Midbrain (tissue), 1 donor: ENCODE measurements around the gene UTP4.
"Not testable (repeated sequence)": the region's sequence is repeated elsewhere in the genome, so short reads cannot be mapped to it uniquely, and the experiment has no call there.

Experiments
- DNase-seq: peaks from one replicate; lab custom pipeline; 2025; lab: John Stamatoyannopoulos, UW

The UTP4 gene

DNA sequence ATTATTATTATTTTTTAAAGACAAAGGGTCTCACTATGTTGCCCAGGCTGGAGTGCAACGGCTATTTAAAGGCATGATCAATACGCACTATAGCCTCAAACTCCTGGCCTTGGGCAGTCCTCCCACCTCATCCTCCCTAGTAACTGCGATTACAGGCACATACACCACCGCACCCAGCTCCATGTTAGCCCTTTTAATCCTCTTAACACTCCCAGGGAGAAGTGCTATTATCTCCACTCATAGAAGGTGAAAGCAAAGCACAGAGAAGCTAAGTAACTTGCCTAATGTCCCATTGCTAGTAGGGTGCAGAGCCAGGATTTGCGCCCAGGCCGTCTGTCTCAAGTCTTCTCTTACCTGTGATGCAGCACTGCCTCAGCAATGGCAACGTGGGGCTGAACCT is 22.0 kb upstream of the UTP4 start:
- no peak for DNase-seq

DNA sequence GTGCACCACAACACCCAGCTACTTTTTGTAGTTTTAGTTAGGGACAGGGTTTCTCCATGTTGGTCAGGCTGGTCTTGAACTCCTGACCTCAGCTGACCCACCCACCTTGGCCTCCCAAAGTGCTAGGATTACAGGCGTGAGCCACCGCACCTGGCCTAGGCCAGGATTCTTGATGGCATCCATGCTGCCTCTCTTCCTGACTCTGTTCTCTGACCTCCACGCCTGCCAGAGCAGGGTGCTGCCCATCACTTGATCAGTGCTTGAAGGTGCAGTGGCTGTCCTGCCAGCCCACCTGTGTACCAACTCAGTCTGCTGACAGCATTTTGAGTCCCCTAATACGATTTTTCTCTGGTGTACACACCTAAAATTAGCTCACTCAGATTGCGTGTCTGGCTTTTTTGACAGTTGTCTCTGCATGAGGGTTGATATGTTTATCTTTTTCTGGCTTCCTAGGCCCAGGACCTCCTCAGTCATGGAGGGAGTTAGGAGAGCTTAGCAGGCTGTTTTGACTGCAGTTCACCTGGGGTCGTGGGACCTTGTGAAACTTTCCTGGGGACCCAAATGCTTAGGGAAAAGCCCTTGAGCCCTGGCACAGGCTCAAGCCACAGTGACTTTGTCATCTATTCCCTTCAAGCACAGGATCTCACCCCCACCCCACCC is 21.1 kb upstream of the UTP4 start:
- no peak for DNase-seq

DNA sequence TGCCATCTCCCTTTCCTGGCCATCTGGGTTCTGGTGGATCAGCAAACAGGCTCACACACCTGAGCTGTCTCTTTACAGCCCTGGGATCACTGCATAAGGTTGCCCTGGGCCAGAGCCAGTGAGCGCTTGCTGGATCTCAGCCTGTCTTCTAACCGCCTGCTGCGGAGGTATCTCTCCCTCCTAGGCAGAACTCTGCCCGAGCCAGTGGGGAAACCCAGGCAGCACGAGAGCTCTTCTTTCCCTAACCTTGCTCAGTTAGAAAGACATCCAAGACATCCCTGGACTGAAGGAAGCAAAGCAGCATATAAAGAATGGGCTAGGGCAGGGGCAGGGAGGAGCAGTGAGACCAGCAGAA is 20.6 kb upstream of the UTP4 start:
- no peak for DNase-seq

DNA sequence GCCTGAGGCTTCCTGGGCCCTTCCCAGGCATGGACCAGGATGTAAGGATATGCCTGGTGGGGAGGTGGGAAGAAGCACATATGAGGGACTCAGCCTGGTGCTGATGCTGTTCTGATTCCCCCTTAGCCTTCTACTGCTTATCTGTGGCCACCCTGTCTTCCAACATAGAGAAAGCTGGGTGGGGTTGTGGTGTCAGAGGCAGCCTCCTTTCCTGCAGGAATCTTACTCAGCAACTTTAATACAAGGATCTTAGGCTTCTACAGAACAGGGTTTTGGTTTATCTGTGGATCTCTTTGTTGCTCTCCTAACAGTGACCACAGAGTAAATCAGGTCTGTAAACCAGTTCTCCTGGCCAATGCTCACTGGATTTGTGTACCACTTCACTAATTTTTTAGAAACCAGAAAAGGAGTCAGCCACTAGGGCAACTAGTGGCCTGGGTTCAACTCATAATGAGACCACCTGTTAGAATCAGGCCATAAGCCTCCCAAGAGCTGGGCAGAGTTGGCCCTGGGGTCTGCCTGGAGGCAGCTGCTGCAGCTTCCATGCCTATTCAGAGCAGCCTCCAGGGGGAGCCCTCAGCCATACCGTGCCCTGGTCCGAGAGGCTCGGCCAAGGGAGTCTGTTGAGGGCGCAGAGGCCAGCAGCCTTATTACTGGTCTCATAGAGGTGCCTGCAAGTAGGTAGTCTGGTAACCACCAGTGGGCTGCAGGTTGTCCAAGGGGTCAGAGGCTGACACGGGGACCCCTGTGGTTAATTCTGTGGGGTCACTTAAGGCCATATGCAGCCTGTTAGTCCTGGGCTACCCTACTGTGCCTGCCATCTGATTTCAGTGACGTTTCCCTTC is 19.9 kb upstream of the UTP4 start:
- DNase-seq: no peak

DNA sequence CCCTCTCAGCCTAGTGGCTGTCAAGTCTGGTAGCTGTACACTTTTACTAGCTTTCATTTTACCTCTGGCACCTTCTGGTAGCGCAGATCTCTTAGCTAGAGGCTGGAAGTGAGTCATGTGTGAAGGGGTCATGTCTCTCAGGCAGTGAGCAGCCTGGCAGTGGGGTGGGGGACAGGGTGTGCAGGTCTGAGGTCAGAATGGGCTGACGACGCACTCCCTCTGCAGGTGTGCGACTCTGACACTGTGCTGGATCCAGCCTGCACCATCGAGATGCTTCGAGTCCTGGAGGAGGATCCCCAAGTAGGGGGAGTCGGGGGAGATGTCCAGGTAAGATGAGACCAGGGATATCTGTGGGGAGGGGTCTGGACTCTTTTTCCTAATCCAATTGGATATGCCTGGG is 19.2 kb upstream of the UTP4 start:
- no peak for DNase-seq

DNA sequence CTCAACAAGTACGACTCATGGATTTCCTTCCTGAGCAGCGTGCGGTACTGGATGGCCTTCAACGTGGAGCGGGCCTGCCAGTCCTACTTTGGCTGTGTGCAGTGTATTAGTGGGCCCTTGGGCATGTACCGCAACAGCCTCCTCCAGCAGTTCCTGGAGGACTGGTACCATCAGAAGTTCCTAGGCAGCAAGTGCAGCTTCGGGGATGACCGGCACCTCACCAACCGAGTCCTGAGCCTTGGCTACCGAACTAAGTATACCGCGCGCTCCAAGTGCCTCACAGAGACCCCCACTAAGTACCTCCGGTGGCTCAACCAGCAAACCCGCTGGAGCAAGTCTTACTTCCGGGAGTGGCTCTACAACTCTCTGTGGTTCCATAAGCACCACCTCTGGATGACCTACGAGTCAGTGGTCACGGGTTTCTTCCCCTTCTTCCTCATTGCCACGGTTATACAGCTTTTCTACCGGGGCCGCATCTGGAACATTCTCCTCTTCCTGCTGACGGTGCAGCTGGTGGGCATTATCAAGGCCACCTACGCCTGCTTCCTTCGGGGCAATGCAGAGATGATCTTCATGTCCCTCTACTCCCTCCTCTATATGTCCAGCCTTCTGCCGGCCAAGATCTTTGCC is 18.0 kb upstream of the UTP4 start:
- no peak for DNase-seq

DNA sequence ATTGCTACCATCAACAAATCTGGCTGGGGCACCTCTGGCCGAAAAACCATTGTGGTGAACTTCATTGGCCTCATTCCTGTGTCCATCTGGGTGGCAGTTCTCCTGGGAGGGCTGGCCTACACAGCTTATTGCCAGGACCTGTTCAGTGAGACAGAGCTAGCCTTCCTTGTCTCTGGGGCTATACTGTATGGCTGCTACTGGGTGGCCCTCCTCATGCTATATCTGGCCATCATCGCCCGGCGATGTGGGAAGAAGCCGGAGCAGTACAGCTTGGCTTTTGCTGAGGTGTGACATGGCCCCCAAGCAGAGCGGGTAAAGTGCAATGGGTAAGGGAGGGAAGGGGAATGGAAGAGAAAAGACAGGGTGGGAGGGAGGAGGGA is 17.5 kb upstream of the UTP4 start:
- no peak for DNase-seq

DNA sequence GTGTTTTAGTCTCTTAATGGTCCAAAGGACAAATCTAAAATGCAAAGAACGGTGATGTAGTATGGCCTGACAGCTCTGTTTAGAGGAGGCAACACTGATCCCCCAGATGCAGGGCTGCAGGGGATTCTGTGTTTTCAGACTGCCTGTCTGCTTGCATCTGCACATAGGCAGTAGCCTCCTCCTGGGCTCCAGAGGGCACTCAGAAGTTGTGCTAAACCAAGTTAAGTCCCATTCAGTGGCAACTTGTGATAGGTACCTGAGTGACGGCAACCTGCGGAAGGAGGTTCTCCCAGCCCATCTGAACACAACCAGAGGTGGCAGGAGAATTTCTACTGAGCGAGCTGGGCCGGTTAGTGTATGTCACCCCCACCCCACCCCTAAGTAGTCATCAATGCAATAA is 17.1 kb upstream of the UTP4 start:
- DNase-seq: no peak

DNA sequence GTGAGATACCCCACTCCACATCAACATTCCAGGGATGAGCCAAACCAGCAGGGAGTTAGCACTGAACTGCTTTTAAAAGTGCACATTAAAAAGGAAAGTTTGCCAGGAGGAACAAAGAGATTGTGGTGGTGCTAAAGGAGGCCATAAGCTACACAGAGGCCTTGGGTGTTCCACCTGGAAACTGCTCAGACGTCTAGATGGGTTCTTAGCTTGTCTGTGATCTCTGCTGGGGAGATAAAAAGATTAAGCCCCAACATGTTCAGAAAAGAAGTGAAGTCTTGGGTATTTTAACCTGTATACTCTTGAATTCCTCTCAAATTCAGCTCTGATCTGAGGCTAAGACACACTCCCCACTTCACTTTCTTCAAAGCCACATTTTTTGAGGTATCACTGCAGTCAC is 16.6 kb upstream of the UTP4 start:
- no peak for DNase-seq

DNA sequence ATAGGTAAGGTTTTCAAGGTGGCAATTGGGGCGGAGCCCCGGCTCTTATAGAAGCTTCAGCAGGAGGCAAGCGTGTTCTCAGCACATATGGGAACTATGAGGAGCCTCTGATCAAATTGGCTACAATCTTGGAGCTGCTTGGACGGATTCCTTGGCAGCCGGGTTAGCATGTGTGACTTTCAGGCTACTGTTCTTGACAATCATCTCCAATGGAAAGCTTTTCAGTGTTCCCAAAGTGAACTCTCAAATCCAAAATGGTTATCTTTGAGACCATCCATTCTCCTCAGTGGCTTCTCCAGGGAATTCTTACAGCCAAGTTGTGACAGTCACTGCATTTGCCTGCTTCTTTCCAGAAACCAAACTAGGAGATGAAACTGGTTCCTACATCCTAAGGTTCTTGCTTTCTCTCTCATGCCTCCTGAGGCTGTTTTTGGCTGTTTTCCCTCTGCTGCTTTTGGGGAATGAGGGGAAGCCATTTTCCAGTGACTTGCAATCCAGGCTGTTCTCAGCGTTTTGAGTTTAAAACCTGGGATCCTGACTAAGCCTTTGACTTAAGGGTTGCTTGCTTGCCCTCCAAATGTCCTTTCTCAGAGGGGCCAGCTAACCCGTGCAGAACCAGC is 16.1 kb upstream of the UTP4 start:
- DNase-seq: no peak

DNA sequence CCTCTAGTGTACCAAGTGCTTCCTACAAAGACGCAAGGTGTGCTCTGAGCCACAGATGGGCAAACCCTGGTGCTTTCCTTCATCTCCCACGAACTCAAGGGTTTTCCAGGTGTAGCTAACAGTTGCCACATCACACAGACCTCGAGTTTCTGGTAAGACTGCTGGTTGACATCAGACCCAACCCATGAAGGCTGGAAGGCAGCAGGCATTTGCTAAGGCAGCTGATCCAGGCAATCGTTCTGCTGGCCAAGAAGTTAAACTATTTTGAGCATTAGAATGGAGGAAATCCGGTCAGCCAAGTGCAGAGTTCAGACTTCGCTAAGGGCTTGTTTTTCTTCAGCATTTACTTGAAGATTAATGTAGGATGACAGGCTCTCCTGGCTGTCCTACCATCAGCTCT is 15.5 kb upstream of the UTP4 start:
- no peak for DNase-seq

DNA sequence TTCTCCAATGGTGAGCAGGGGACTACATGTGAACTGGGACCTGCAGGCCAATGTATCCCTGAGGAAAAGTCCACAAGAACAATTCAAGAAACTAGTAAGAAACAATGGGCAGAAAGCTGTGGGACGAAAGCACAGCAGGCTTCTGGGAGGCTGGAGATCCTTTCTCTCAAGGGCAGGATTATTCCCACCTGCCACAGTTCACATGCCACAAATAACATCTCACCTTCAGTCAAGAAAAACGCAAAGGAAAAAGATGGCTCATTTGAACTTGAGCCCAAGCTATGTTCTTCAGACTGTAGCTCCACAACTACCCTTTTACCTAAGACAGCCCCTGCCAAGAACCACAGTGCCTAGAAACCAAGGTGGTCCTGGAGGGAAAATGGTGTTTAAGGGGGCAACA is 14.0 kb upstream of the UTP4 start:
- no peak for DNase-seq

DNA sequence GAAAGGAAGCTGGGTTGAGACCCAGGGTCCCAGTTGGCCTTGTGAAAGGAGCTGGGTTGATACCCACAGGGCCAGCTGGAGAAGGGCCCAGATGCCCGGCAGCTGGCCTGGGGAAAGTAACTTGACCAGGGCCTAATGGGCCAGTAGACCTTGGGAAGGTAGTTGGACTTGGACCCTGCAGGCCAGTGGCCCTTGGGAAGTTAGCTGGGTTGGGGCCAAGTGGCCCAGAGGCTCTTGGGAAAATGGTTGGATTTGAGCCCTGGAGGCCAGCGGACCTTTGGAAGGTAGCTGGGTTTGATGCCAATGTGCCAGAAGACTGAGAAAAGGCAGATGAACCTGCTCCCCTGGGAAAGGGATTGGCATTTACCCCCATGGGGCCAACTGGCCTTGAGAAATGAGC is 13.5 kb upstream of the UTP4 start:
- no peak for DNase-seq

DNA sequence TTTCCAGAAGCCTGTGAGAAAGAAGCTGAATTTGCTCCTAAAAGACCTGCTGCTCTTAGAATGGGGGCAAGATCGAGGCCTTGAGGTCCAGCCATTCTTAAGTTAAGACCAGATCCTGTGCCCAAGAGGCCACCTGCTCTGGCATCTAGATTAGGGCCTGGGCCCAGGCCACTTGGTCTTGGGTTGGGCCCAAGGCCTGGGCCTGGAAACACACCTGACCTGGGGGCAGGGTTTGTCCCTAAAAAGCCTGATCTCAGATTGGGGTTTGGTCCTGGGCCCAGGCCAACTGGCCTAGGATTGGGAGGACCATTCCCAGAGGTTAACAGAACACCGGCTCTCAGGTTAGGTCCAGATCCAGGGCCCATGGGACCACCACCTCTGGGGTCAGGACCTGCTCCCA is 12.9 kb upstream of the UTP4 start:
- no peak for DNase-seq

DNA sequence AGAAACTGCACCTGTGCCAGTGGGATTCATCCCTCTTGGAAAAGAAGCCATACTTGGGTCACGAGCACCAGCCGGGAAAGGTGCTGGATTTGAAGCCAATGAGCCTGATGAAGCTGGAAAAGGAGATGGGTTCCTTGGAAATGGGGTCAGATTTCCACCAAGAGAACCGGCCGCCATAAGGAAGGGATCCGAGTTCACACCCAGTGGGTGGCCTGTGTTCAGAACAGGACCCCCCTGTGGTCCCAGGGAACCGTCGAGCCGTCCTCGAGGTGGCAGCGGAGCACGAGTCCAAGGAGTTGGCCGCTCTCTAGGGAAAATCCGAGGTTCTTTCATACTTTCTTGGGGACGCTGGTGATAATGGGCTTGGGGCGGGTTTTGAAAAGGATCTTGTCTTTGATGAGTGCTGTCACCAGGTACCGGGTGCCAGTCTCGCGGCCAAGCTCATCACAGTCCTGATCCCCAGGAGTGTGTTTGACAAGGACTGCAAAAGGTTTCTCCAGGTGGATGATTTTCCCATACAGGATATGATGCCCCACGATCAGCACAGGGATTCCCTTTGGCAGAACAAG is 12.3 kb upstream of the UTP4 start:
- DNase-seq: no peak

DNA sequence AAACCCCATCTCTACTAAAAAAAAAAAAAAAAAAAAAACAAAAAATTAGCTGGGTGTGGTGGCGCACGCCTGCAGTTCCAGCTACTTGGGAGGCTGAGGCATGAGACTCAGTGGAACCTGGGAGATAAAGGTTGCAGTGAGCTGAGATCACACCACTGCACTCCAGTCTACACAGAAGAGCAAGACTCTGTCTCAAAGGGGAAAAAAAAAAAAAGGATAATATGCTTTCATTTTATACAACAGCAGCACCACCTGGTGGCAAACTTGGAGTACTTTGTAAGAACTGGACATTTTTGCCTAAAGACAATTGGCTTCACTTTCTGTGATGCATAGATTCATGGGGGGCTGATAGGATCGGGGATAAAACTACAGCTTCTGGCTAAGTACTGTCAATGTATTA is 8.5 kb upstream of the UTP4 start:
- peak; percentile 49 for DNase-seq

DNA sequence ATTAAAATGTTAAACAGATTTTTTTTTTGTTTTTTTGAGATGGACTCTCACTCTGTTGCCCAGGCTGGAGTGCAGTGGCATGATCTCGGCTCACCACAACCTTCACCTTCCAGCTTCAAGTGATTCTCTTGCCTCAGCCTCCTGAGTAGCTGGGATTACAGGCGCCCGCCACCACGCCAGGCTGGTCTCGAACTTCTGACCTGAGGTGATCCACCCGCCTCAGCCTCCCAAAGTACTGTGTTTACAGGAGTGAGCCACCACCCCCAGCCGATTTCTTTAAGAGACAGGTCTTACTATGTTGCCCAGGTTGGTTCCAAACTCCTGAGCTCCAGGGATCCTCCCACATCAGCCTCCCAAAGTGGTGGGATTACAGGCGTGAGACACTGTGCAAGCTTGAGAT is 8.0 kb upstream of the UTP4 start:
- DNase-seq: not testable (repeated sequence)

DNA sequence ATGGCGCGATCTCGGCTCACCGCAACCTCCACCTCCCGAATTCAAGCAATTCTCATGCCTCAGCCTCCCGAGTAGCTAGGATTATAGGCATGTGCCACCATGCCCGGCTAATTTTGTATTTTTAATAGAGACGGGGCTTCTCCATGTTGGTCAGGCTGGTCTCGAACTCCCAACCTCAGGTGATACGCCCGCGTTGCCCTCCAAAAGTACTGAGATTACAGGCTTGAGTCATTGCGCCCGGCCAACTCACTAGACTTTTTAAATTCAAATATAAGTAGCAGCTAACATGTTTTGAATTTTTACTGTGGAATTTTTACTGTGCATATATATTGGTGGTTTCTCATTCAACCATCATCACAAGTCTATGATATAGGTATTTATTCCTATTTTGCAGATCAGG is 7.5 kb upstream of the UTP4 start:
- DNase-seq: not testable (repeated sequence)

DNA sequence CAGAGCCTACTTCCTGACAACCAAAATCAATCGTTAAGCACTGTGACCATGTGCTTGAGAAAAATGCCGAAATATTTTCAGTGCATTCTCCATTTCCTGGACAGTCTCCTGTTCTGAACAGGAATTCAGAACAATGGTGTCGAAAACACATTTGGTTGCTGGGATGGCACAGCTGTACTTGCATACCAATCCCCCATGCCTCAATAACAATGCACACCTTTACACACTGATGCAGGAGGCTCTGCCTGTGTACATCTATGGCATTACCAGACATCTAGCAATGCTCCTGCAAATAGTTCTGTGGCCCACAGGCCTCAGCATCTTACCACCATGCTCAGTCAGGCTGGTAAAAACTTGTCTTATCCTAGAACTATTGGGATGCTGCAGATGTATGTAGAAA is 6.2 kb upstream of the UTP4 start:
- no peak for DNase-seq

DNA sequence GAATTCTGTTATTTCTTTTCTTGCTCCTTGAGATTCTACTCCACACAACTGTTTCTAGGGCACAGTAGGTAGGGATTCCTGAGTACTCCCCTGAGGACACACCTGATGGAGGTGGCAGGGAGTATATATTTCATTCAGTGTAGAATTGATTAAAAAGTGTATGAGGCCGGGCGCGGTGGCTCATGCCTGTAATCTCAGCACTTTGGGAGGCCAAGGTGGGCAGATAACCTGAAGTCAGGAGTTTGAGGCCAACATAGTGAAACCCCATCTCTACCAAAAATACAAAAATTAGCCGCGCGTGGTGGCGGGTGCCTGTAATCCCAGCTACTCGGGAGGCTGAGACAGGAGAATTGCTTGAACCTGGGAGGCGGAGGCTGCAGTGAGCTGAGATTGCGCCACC is 5.6 kb upstream of the UTP4 start:
- DNase-seq: not testable (repeated sequence)

DNA sequence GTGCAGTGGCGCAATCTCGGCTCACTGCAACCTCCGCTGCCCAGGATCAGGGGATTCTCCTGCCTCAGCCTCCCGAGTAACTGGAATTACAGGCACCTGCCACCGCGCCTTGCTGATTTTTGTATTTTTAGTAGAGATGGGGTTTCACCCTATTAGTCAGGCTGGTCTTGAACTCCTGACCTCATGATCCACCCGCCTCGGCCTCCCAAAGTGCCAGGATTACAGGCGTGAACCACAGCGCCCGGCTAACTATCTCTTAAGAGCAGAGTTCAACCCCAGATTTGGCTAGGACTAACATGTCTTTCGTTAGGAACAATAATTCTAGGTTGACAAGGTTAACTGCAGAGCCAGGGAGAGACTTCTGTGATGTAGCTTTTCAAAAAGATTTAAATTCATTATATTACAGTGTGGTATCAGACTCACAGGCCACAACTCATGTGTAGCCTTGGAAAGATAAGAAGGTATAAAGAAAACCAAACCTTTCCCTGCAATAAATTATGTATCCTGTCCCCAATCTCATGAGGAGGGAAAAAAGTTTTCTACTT is 4.4 kb upstream of the UTP4 start:
- DNase-seq: no peak

DNA sequence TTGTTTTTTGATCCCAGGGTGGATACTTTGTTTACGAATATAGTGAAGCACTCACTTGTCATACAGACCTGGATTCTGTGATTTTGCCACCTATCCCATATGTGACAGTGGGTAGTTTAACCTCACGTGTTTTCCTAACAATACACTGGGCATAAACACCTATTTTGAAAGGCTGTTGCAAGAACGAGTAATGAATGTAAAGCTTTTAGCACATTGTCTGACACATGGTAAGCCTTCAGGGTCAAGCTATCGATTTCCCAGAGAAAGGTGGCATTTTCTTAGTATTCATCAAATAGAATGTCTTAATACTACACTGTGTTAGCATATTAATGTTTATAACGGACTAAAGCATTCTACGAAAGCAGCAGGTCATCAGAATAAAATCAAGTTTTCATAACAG is 2.0 kb upstream of the UTP4 start:
- no peak for DNase-seq
